Tibial nerve (tissue), 4 donors: ENCODE data around the gene NLRP3. TPM values are rescaled to one million over a fixed set of nuclear protein-coding genes. Genes with fewer than 3 reads are reported as not detected.
"Not testable (repeated sequence)": the region's sequence is repeated elsewhere in the genome, so short reads cannot be mapped to it uniquely, and the experiment has no call there.

Source experiments
- DNase-seq, 2 donors: peaks; one replicate each; pipeline ENCODE4 v3.0.0-alpha.2; 2019; ENCODE audit warnings: low spot score in 2 of 2
- H3K27ac ChIP-seq, 4 donors: fragments of 200-600 bp; sonication (generic) in 3 of 4; one replicate each; pipeline ENCODE4 v1.5.1; 2017 to 2019; ENCODE audit warnings: mild to moderate bottlenecking in 1 of 4
- H3K27me3 ChIP-seq, 2 donors: fragments of 200-600 bp; sonication (generic) in 1 of 2; one replicate each; pipeline versions ENCODE4 v1.5.1 to v1.6.0; 2017 to 2019
- H3K36me3 ChIP-seq, 3 donors: fragments of 200-600 bp; sonication (generic); one replicate each; pipeline ENCODE4 v1.5.1; 2018 to 2019
- H3K4me1 ChIP-seq, 4 donors: fragments of 200-600 bp; sonication (generic) in 3 of 4; one replicate each; pipeline ENCODE4 v1.5.1; 2017 to 2019
- H3K4me3 ChIP-seq, 4 donors: fragments of 200-600 bp; sonication (generic) in 3 of 4; one replicate each; pipeline ENCODE4 v1.5.1; 2017 to 2019; ENCODE audit warnings: mild to moderate bottlenecking in 1 of 4, moderate library complexity in 1 of 4
- H3K9me3 ChIP-seq, 4 donors: fragments of 200-600 bp; sonication (generic) in 3 of 4; one replicate each; pipeline ENCODE4 v1.5.1; 2017 to 2019
- EP300 ChIP-seq, 2 donors: sonication (generic); formaldehyde crosslinking; IDR thresholded peaks; one replicate each; pipeline ENCODE4 v1.6.1; 2017; ENCODE audit warnings: antibody characterized with exemption in 2 of 2, mild to moderate bottlenecking in 1 of 2
- POLR2A ChIP-seq, 2 donors: fragments of 450-650 bp; IDR thresholded peaks; one replicate each; pipeline ENCODE4 v1.6.1; 2017; ENCODE audit warnings: antibody characterized with exemption in 2 of 2, mild to moderate bottlenecking in 2 of 2, moderate library complexity in 2 of 2
- WGBS, 2 donors: methylation state at CpG; one replicate each; pipeline ENCODE4 v1.1.5; 2018; 5-methylcytosine and 5-hydroxymethylcytosine counted together
- total RNA-seq, 4 donors: library from RNA; depleted of rRNA; stranded (reverse); fragments of >200 nt; gene quantifications; one replicate each; pipeline ENCODE4 v1.1.0, GENCODE V29; 2016
- TF ChIP-seq, protein P1 (sequence below), 5 experiments: fragments of 200-600 bp in 3 of 5; fragments of 450-650 bp in 2 of 5; sonication (generic) in 3 of 5; IDR thresholded peaks; one replicate each; pipeline ENCODE4 v1.5.1; 2016 to 2019; ENCODE audit warnings: antibody characterized with exemption in 5 of 5, mild to moderate bottlenecking in 3 of 5, moderate library complexity in 2 of 5

Gene NLRP3
- total RNA-seq, result 1 to 10 TPM; 1.3 to 4.9 (median 3.1) TPM

DNA sequence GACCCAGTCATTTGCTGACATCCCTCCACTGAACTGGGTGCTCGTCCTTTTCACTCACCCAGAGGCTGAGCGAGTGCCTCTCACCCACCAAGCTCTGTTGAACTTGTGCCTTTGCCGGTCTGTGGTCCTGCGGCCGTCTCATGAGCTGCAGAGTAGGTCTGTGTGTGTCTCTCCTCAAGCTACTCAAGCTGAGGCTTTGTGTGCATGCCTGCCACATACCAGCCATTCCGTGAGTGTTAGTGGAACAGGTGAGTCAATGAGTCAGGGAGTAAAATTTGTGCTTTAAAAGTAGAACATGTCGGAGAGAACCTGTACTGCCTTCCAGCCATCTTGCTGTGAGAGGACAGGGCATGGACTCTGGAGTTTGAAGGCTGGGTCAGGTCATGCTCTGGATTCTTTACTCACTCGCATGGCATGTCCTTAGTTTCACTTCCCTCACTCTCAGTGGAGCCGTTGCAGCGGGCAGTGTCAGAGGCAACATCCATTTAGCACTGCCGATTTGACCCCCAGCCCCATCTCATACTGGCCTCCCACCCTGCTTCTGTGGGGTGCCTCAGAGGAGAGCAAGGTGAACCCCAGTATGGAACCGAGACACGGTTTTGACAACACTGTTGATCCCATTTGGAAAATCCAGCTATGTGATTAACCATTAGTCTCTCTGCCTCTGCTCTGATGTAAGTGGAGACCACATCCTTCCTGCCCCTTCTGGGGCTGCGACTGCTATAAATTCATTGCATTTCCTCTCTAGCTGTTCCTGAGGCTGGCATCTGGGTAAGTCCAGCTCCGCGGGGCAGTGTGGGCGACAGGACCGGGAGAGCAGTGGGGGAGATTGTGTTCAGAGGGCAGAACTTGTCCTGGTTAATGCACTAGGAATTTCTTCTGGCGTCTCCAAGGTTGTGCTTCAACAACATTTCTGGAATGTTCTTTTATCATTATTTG lies at the start of gene NLRP3:
Gene NLRP3, plus strand, starts transcription at position 751 of the 939 bp plus-strand sequence. CDS start 2,628 bp downstream, outside the sequence.
- DNase-seq, result peak in 1 of 2 donors; percentile 21
- H3K36me3 ChIP-seq, result no peaks in the 10 kb centered on the region
- no peaks in the 10 kb centered on the region for H3K4me1 ChIP-seq
- no peaks in the 10 kb centered on the region for H3K27me3 ChIP-seq
- TF ChIP-seq EP300 (IDR thresholded peaks at IDR 0.05) (peak in 1 of 2 donors; percentile 63), POLR2A (IDR thresholded peaks at IDR 0.05) (no peak)
- TF ChIP-seq, protein P1, sequence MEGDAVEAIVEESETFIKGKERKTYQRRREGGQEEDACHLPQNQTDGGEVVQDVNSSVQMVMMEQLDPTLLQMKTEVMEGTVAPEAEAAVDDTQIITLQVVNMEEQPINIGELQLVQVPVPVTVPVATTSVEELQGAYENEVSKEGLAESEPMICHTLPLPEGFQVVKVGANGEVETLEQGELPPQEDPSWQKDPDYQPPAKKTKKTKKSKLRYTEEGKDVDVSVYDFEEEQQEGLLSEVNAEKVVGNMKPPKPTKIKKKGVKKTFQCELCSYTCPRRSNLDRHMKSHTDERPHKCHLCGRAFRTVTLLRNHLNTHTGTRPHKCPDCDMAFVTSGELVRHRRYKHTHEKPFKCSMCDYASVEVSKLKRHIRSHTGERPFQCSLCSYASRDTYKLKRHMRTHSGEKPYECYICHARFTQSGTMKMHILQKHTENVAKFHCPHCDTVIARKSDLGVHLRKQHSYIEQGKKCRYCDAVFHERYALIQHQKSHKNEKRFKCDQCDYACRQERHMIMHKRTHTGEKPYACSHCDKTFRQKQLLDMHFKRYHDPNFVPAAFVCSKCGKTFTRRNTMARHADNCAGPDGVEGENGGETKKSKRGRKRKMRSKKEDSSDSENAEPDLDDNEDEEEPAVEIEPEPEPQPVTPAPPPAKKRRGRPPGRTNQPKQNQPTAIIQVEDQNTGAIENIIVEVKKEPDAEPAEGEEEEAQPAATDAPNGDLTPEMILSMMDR (IDR thresholded peaks at IDR 0.05), result no peak
- H3K9me3 ChIP-seq, result no peaks in the 10 kb centered on the region
- H3K4me3 ChIP-seq, result peak within 1 kb of the TSS in 2 of 4 donors; percentile 29 to 41
- WGBS, 2 donors, result 64 to 69% methylated on average over 19 of the region's 19 CpGs
- H3K27ac ChIP-seq, result peak within 1 kb of the TSS in 3 of 4 donors; percentile 2 to 19 (median 10)

DNA sequence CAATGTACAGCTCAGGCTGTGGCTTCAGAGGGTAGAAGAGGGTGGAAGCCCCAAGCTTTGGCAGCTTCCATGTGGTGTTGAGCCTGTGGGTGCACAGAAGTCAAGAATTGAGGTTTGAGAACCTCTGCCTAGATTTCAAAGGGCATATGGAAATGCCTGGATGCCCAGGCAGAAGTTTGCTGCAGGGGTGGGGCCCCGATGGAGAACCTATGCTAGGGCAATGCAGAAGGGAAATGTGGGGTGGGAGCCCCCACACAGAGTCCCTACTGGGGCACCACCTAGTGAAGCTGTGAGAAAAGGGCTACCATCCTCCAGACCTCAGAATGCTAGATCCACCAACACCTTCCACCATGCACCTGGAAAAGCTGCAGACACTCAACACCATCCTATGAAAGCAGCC lies 49.6 kb upstream of the NLRP3 start:
- not testable (repeated sequence) for H3K27me3 ChIP-seq

DNA sequence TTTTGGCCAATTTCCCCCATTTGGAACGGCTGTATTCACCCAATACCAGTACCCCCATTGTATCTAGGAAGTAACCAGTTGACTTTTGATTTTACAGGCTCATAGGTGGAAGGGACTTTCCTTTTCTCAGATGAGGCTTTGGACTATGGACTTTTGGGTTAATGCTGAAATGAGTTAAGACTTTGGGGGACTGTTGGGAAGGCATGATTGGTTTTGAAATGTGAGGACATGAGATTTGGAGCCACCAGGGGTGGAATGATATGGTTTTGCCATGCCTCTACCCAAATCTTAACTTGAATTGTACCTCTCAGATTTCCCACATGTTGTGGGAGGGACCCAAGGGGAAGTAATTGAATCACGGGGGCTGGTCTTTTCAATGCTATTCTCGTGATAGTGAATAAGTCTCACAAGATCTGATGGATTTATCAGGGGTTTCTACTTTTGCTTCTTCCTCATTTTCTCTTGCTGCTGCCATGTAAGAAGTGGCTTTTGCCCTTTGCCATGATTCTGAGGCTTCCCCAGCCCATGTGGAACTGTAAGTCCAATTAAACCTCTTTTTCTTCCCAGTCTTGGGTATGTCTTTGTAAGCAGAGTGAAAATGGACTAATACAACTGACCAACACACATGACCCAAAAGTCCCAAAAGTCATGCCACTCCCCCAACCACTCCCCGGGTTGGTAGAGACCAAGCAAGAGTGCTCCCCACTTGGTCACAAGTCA lies 48.9 kb upstream of the NLRP3 start:
- no peak overlapping the region for H3K27ac ChIP-seq
- peaks cover 0 to 6% (median under 1%) of the 10 kb centered on the region in 4 donors for H3K4me1 ChIP-seq
- no peaks in the 10 kb centered on the region for H3K36me3 ChIP-seq
- H3K27me3 ChIP-seq, result no peaks in the 10 kb centered on the region
- H3K9me3 ChIP-seq, result no peaks in the 10 kb centered on the region
- no peak for DNase-seq
- TF ChIP-seq, protein P1 (IDR thresholded peaks at IDR 0.05), result no peak
- TF ChIP-seq EP300 (IDR thresholded peaks at IDR 0.05) (no peak), POLR2A (IDR thresholded peaks at IDR 0.05) (no peak)
- WGBS, 2 donors, result 75 to 76% methylated on average over 4 of the region's 4 CpGs
- no peak overlapping the region for H3K4me3 ChIP-seq

More for the DNA sequence above, 49.6 kb upstream of the NLRP3 start:
- H3K4me3 ChIP-seq, DNase-seq, H3K4me1 ChIP-seq, H3K9me3 ChIP-seq, H3K36me3 ChIP-seq, H3K27ac ChIP-seq: not testable (repeated sequence)
- 100% methylated on average over 1 of the region's 1 CpG for WGBS, 2 donors

DNA sequence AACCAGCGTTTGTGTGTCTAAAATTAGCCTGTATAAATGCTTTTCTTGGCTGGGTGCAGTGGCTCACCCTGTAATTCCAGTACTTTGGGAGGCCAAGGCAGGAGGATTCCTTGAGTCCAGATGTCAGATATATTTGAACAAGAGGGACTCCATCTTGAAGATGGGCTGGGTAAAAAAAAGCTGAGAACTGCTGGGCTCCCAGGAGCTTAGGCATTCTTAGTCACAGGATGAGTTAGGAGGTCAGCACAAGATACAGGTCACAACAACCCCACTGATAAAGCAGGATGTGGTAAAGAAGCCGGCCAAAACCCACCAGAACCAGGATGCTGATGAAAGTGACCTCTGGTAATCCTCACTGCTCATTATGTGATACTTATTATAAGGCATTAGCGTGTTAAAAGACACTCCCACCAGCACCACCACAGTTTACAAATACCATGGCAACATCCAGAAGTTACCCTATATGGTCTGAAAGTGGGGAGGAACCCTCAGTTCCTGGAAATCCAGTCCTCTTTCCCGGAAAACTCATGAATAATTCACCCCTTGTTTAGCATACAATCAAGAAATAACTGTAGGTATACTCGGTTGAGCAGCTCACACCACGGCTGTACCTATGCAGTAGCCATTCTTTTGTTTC lies 48.1 kb upstream of the NLRP3 start:
- no peak overlapping the region for H3K27ac ChIP-seq
- H3K4me3 ChIP-seq, result no peak overlapping the region
- no peaks in the 10 kb centered on the region for H3K9me3 ChIP-seq
- no peak for DNase-seq
- TF ChIP-seq EP300 (IDR thresholded peaks at IDR 0.05) (no peak), POLR2A (IDR thresholded peaks at IDR 0.05) (no peak)
- TF ChIP-seq, protein P1 (IDR thresholded peaks at IDR 0.05), result no peak
- 51 to 52% methylated on average over 6 of the region's 6 CpGs for whole genome bisulfite sequencing, 2 donors
- H3K27me3 ChIP-seq, result no peaks in the 10 kb centered on the region
- peaks cover 0 to 12% (median 4%) of the 10 kb centered on the region in 4 donors for H3K4me1 ChIP-seq
- H3K36me3 ChIP-seq, result no peaks in the 10 kb centered on the region

DNA sequence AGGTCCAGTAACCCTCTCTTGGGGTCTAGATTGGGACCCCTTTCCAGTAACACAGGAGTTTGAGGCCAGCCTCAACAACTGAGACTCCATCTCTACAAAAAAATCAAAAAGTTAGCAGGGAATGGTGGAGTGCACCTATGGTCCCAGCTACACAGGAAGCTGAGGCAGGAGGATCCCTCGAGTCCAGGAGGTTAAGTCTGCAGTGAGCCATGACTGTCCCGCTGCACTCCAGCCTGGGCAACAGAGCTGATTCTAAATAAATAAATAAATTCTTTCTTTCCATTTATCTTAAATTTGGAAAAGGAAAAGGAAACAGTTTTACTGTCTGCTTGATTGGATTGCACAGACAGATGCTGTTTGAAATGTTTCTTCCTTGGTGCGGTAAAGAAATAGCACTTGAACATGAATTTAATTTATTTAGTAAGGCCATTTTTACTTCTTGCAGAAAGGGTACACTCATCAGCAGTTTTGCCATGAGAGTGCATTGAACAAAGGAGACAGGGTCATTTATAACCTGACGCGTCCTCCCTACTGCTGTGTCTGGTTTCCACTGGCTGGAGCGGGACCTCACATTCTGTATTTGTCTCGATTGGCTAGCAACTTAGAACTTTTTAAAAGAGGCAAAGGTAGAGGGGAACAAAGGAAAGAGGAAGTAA lies 47.4 kb upstream of the NLRP3 start:
- 62 to 73% methylated on average over 7 of the region's 7 CpGs for whole genome bisulfite sequencing, 2 donors
- no peak for TF ChIP-seq POLR2A (IDR thresholded peaks at IDR 0.05)
- TF ChIP-seq, protein P1 (IDR thresholded peaks at IDR 0.05), result no peak
- no peak for TF ChIP-seq EP300 (IDR thresholded peaks at IDR 0.05)
- Histone ChIP-seq H3K9me3 (no peaks in the 10 kb centered on the region), H3K27ac (no peak overlapping the region), H3K4me1 (peaks cover 0 to 16% (median 5%) of the 10 kb centered on the region in 4 donors), H3K27me3 (no peaks in the 10 kb centered on the region), H3K36me3 (no peaks in the 10 kb centered on the region), H3K4me3 (no peak overlapping the region)
- no peak for DNase-seq
